Activated naive CD8-positive, alpha-beta T cell treated with anti-CD3 and anti-CD28 coated beads, Interleukin-2, amount 10 ng/mL, durations not matched to agents 7 days and 5 days (primary cell): Measurements from ENCODE around the gene NUDT11. TPM values are rescaled to one million over a fixed set of nuclear protein-coding genes. Genes with fewer than 3 reads are reported as not detected.
"Not testable (repeated sequence)": the region's sequence is repeated elsewhere in the genome, so short reads cannot be mapped to it uniquely, and the experiment has no call there.

Experiments
- ATAC-seq: fragments of 150-1000 bp; cut with Tn5 transposase; one replicate; pipeline ENCODE4 v1.10.0; 2021; ENCODE audit warnings: low read depth, moderate library complexity
- POLR2A ChIA-PET: fragments of 350-600 bp; sonication (Branson Sonifier 250); formaldehyde crosslinking; loops from one replicate; lab custom pipeline; 2021; ENCODE audit warnings: antibody characterized with exemption; lab: Charles Lee
- DNase-seq: peaks from one replicate; pipeline ENCODE4 v3.0.0; 2021
- H3K27ac Mint-ChIP-seq: one replicate; pipeline ENCODE4 v1.8.0; 2022; ENCODE audit warnings: mild to moderate bottlenecking, mixed read lengths
- H3K27me3 Mint-ChIP-seq: one replicate; pipeline ENCODE4 v1.8.0; 2022; ENCODE audit warnings: mild to moderate bottlenecking, moderate library complexity, mixed read lengths
- H3K36me3 Mint-ChIP-seq: one replicate; pipeline ENCODE4 v1.8.0; 2021; ENCODE audit warnings: mild to moderate bottlenecking, mixed read lengths
- H3K4me1 Mint-ChIP-seq: one replicate; pipeline ENCODE4 v1.8.0; 2021; ENCODE audit warnings: mixed read lengths
- H3K4me3 Mint-ChIP-seq: one replicate; pipeline ENCODE4 v1.8.0; 2022; ENCODE audit warnings: mild to moderate bottlenecking, moderate library complexity, mixed read lengths
- H3K9me3 Mint-ChIP-seq: one replicate; pipeline ENCODE4 v1.8.0; 2021; ENCODE audit warnings: mixed read lengths
- total RNA-seq, 2 experiments: library from RNA; stranded (reverse); gene quantifications; one replicate each; pipeline ENCODE4 v1.2.3, GENCODE V29; 2021

The NUDT11 gene
- under 1 TPM; 0.65 to 0.83 TPM for total RNA-seq

- Mint-ChIP-seq H3K9me3 (no peaks in the 10 kb centered on the region), H3K36me3 (no peaks in the 10 kb centered on the region), H3K4me1 (peaks cover 4% of the 10 kb centered on the region), H3K4me3 (peak within 1 kb of the TSS; percentile 85), H3K27me3 (peaks cover 10% of the 10 kb centered on the region), H3K27ac (peak within 1 kb of the TSS; percentile 61)
- POLR2A ChIA-PET, result no interaction called here
- DNase-seq, result peak; percentile 61
- peak; percentile 81 for ATAC-seq
These were observed at the start of gene NUDT11 for GRCh38 chrX:51496501-51497291. NUDT11 (minus strand) TSS chrX:51496592; CDS start chrX:51496444, 148 bp downstream.

- no peak for ATAC-seq
- POLR2A ChIA-PET, result no interaction called here
- H3K27me3 Mint-ChIP-seq, result peaks cover 4% of the 10 kb centered on the region
- H3K9me3 Mint-ChIP-seq, result no peaks in the 10 kb centered on the region
- H3K27ac Mint-ChIP-seq, result no peak overlapping the region
- no peak for DNase-seq
- no peaks in the 10 kb centered on the region for H3K4me1 Mint-ChIP-seq
- H3K4me3 Mint-ChIP-seq, result no peak overlapping the region
- no peaks in the 10 kb centered on the region for H3K36me3 Mint-ChIP-seq
These were observed 24.0 kb upstream of the NUDT11 start for GRCh38 chrX:51520393-51520792.

GRCh38 chrX:51519131-51519530 is 22.7 kb upstream of the NUDT11 start:
- H3K27ac Mint-ChIP-seq, H3K36me3 Mint-ChIP-seq, H3K9me3 Mint-ChIP-seq, DNase-seq, POLR2A ChIA-PET, ATAC-seq, H3K27me3 Mint-ChIP-seq, H3K4me1 Mint-ChIP-seq, H3K4me3 Mint-ChIP-seq: not testable (repeated sequence)

GRCh38 chrX:51507551-51507950 is 11.2 kb upstream of the NUDT11 start:
- ATAC-seq (no peak), DNase-seq (no peak)
- Mint-ChIP-seq H3K9me3 (no peaks in the 10 kb centered on the region), H3K27me3 (peaks cover 5% of the 10 kb centered on the region), H3K4me3 (no peak overlapping the region), H3K4me1 (no peaks in the 10 kb centered on the region), H3K36me3 (no peaks in the 10 kb centered on the region), H3K27ac (no peak overlapping the region)
- POLR2A ChIA-PET, result no interaction called here

- peak overlapping the region; percentile 61 for H3K27ac Mint-ChIP-seq
These were observed 497 bp downstream of the NUDT11 start for GRCh38 chrX:51495701-51496488.

GRCh38 chrX:51494409-51494808 is 2.0 kb downstream of the NUDT11 start:
- H3K9me3 Mint-ChIP-seq, result no peaks in the 10 kb centered on the region
- no peak for ATAC-seq
- H3K4me3 Mint-ChIP-seq, result peak overlapping the region; percentile 50

More at GRCh38 chrX:51495701-51496488, 497 bp downstream of the NUDT11 start:
- Mint-ChIP-seq H3K4me3 (peak overlapping the region; percentile 83), H3K27me3 (peaks cover 10% of the 10 kb centered on the region)
- ATAC-seq (peak; percentile 43), DNase-seq (peak; percentile 31)
- H3K4me1 Mint-ChIP-seq, POLR2A ChIA-PET, H3K9me3 Mint-ChIP-seq, H3K36me3 Mint-ChIP-seq: not testable (repeated sequence)

GRCh38 chrX:51487960-51488267 is 8.5 kb downstream of the NUDT11 start:
- Mint-ChIP-seq H3K4me3 (no peak overlapping the region), H3K27me3 (no peaks in the 10 kb centered on the region), H3K27ac (no peak overlapping the region), H3K9me3 (no peaks in the 10 kb centered on the region), H3K36me3 (no peaks in the 10 kb centered on the region), H3K4me1 (no peaks in the 10 kb centered on the region)
- no peak for ATAC-seq
- POLR2A ChIA-PET, result no interaction called here
- no peak for DNase-seq

More at GRCh38 chrX:51494409-51494808, 2.0 kb downstream of the NUDT11 start:
- POLR2A ChIA-PET, result no interaction called here
- peaks cover 4% of the 10 kb centered on the region for H3K4me1 Mint-ChIP-seq
- H3K36me3 Mint-ChIP-seq, result no peaks in the 10 kb centered on the region
- DNase-seq, result no peak
- H3K27me3 Mint-ChIP-seq, result peaks cover 10% of the 10 kb centered on the region
- H3K27ac Mint-ChIP-seq, result no peak overlapping the region

GRCh38 chrX:51484616-51485015 is 11.8 kb downstream of the NUDT11 start:
- ATAC-seq (no peak), DNase-seq (no peak)
- no peak overlapping the region for H3K4me3 Mint-ChIP-seq
- H3K9me3 Mint-ChIP-seq, result no peaks in the 10 kb centered on the region
- no peak overlapping the region for H3K27ac Mint-ChIP-seq
- POLR2A ChIA-PET, result no interaction called here
- H3K4me1 Mint-ChIP-seq, result no peaks in the 10 kb centered on the region
- no peaks in the 10 kb centered on the region for H3K27me3 Mint-ChIP-seq
- no peaks in the 10 kb centered on the region for H3K36me3 Mint-ChIP-seq

GRCh38 chrX:51482411-51482810 is 14.0 kb downstream of the NUDT11 start:
- H3K4me3 Mint-ChIP-seq, H3K27me3 Mint-ChIP-seq, DNase-seq, H3K27ac Mint-ChIP-seq, ATAC-seq, H3K36me3 Mint-ChIP-seq, POLR2A ChIA-PET, H3K9me3 Mint-ChIP-seq, H3K4me1 Mint-ChIP-seq: not testable (repeated sequence)

- no peak overlapping the region for H3K27ac Mint-ChIP-seq
- H3K36me3 Mint-ChIP-seq, result no peaks in the 10 kb centered on the region
- H3K27me3 Mint-ChIP-seq, result no peaks in the 10 kb centered on the region
- POLR2A ChIA-PET, result no interaction called here
- H3K4me1 Mint-ChIP-seq, result no peaks in the 10 kb centered on the region
- H3K4me3 Mint-ChIP-seq, result no peak overlapping the region
- no peak for ATAC-seq
- DNase-seq, result no peak
- no peaks in the 10 kb centered on the region for H3K9me3 Mint-ChIP-seq
These were observed 19.5 kb downstream of the NUDT11 start for GRCh38 chrX:51476930-51477329.

GRCh38 chrX:51463322-51463721 is 33.1 kb downstream of the NUDT11 start:
- H3K4me3 Mint-ChIP-seq, result no peak overlapping the region
- no peak for ATAC-seq

DNA sequence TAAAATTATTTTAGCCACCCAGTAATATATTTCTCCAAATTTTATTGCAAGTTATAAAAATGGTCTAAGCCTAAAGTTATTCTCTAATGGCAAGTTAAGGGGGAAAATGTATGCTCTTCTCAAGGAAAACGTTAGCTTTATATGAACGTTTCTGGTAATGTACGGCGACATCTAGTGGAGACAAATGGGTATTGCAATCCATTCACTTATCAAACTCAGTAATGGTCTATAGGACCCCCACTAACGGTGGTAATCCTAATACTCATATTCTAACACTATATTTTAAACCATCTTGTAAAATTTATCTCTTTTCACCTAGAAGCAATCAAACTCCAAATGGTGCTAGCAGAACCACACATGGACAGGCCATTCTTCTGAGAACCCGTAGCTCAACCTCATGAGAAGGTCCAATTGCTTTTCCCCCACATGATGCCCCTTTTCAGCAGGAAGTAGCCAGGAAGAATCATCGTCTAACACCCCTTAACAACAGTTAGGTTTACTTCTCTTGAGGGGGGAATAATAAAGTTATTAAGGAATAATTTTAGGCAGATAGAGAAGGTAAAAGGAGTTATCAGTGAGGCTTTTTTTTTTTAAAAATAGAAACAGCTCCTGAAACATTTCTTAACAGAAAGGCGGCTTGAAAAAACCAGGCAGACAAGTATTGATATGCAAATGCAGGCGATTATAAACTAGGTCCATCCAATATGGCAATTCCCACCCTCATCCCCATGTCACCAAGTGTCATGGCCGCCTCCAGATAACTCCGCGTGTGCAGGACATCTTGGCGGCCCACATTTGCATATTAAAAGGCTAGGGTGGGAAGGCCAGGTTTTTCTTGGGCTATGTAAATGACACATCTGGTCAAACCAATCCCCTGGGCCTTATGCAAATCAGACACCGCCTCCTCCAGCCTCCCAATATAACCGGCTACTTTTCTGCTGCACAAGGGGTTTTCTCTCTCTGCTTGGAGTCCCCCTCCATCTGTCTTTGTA is 35.0 kb downstream of the NUDT11 start:
- H3K27me3 Mint-ChIP-seq, result no peaks in the 10 kb centered on the region
- H3K36me3 Mint-ChIP-seq, result no peaks in the 10 kb centered on the region
- POLR2A ChIA-PET, result no interaction called here
- H3K27ac Mint-ChIP-seq, result no peak overlapping the region
- H3K9me3 Mint-ChIP-seq, result no peaks in the 10 kb centered on the region
- H3K4me3 Mint-ChIP-seq, result no peak overlapping the region
- ATAC-seq (no peak), DNase-seq (no peak)
- H3K4me1 Mint-ChIP-seq, result no peaks in the 10 kb centered on the region

More at GRCh38 chrX:51463322-51463721, 33.1 kb downstream of the NUDT11 start:
- Mint-ChIP-seq H3K27ac (no peak overlapping the region), H3K9me3 (no peaks in the 10 kb centered on the region), H3K36me3 (no peaks in the 10 kb centered on the region), H3K4me1 (no peaks in the 10 kb centered on the region), H3K27me3 (no peaks in the 10 kb centered on the region)
- POLR2A ChIA-PET, result interaction anchor here (0.6 kb wide), 1 partner anchor 1258 kb away, joined by 3 read pairs; no protein-coding TSS in a partner anchor
- DNase-seq, result no peak

- Mint-ChIP-seq H3K27me3 (no peaks in the 10 kb centered on the region), H3K9me3 (no peaks in the 10 kb centered on the region), H3K27ac (no peak overlapping the region), H3K36me3 (no peaks in the 10 kb centered on the region), H3K4me1 (no peaks in the 10 kb centered on the region), H3K4me3 (no peak overlapping the region)
- ATAC-seq (no peak), DNase-seq (no peak)
- POLR2A ChIA-PET, result interaction anchor here (0.5 kb wide), 1 partner anchor 1462 kb away, joined by 5 read pairs; no protein-coding TSS in a partner anchor
These were observed 37.3 kb downstream of the NUDT11 start for GRCh38 chrX:51459125-51459524.
